Keratinocyte (primary cell): ENCODE results near the gene ITGBL1. TPM values are rescaled to one million over a fixed set of nuclear protein-coding genes. Genes with fewer than 3 reads are reported as not detected.

ENCODE experiments used
- DNase-seq: peaks from one replicate; pipeline ENCODE4 v3.0.0-alpha.2; 2011; ENCODE audit warnings: low read depth, missing footprints, low spot score
- FAIRE-seq: peaks from 2 replicates; lab custom pipeline; 2011; peaks lifted over from hg19 to GRCh38; lab: Jason Lieb, UNC
- H2AFZ ChIP-seq: 2 replicates; pipeline ENCODE4 v1.6.0; 2012; ENCODE audit warnings: low read length, control low read depth, inconsistent platforms; ENCODE audit not compliant: control insufficient read depth
- H3K27ac ChIP-seq: 2 replicates; pipeline ENCODE4 v1.5.1; 2011; ENCODE audit warnings: low read length; ENCODE audit not compliant: control insufficient read depth, insufficient read depth
- H3K27me3 ChIP-seq: 3 replicates; pipeline ENCODE4 v1.6.0; 2011; ENCODE audit warnings: low read length; ENCODE audit not compliant: control insufficient read depth, insufficient read depth; ENCODE audit errors: extremely low read depth
- H3K36me3 ChIP-seq, 2 experiments: 2 replicates in 1 of 2; 3 replicates in 1 of 2; pipeline ENCODE4 v1.5.1; 2011; ENCODE audit warnings: low read length in 2 of 2, mild to moderate bottlenecking in 1 of 2; ENCODE audit not compliant: control insufficient read depth in 2 of 2, insufficient read depth in 2 of 2; ENCODE audit errors: extremely low read depth in 1 of 2
- H3K4me1 ChIP-seq: 3 replicates; pipeline ENCODE4 v1.5.1; 2011; ENCODE audit warnings: low read length; ENCODE audit not compliant: control insufficient read depth, insufficient read depth; ENCODE audit errors: extremely low read depth
- H3K4me2 ChIP-seq: 3 replicates; pipeline ENCODE4 v1.6.0; 2011; ENCODE audit warnings: low read depth, low read length; ENCODE audit not compliant: control insufficient read depth, insufficient read depth; ENCODE audit errors: extremely low read depth
- H3K4me3 ChIP-seq, 3 experiments: fragments of 200-600 bp in 1 of 3; sonication (generic) in 1 of 3; 2 replicates in 2 of 3; 3 replicates in 1 of 3; pipeline ENCODE4 v1.5.1; 2011 to 2016; ENCODE audit warnings: low read length in 3 of 3, mild to moderate bottlenecking in 3 of 3, control low read depth in 2 of 3, inconsistent platforms in 1 of 3, low read depth in 1 of 3, mixed read lengths in 1 of 3, mixed run types in 1 of 3, moderate library complexity in 1 of 3; ENCODE audit not compliant: control insufficient read depth in 2 of 3, insufficient read depth in 2 of 3; ENCODE audit errors: extremely low read depth in 1 of 3
- H3K79me2 ChIP-seq: 2 replicates; pipeline ENCODE4 v1.6.0; 2012; ENCODE audit warnings: low read length; ENCODE audit not compliant: control insufficient read depth, insufficient read depth
- H3K9ac ChIP-seq: 3 replicates; pipeline ENCODE4 v1.6.0; 2011; ENCODE audit warnings: low read length; ENCODE audit not compliant: control insufficient read depth, insufficient read depth; ENCODE audit errors: extremely low read depth
- H3K9me1 ChIP-seq: 3 replicates; pipeline ENCODE4 v1.6.0; 2011; ENCODE audit warnings: low read length; ENCODE audit not compliant: control insufficient read depth, insufficient read depth; ENCODE audit errors: extremely low read depth
- H3K9me3 ChIP-seq: 2 replicates; pipeline ENCODE4 v1.5.1; 2012; ENCODE audit warnings: low read depth, low read length; ENCODE audit not compliant: control insufficient read depth
- H4K20me1 ChIP-seq: 3 replicates; pipeline ENCODE4 v1.6.0; 2011; ENCODE audit warnings: low read length; ENCODE audit not compliant: control insufficient read depth, insufficient read depth; ENCODE audit errors: extremely low read depth
- CTCF ChIP-seq, 3 experiments: IDR thresholded peaks in 1 of 3; conservative IDR thresholded peaks in 1 of 3; optimal IDR thresholded peaks in 1 of 3; 2 replicates in 2 of 3; 3 replicates in 1 of 3; pipeline versions ENCODE3 to v1.5.1; 2011; ENCODE audit warnings: low read length in 3 of 3, mild to moderate bottlenecking in 3 of 3, moderate library complexity in 2 of 3, control low read depth in 1 of 3, inconsistent platforms in 1 of 3; ENCODE audit not compliant: insufficient read depth in 2 of 3; ENCODE audit errors: extremely low read depth in 1 of 3
- EZH2 ChIP-seq: IDR thresholded peaks from one replicate; pipeline ENCODE4 v1.6.1; 2012; ENCODE audit warnings: inconsistent platforms, mild to moderate bottlenecking, low read length, moderate library complexity
- dilution Hi-C: fragments of 300-500 bp; cut with MboI; formaldehyde crosslinking; loops from one replicate; pipeline ENCODE4 v1.7.0; 2020; ENCODE audit warnings: low sequenced_read_pairs; ENCODE audit not compliant: extremely low pct_ligation_motif_present
- polyA plus RNA-seq, 5 experiments: library from polyadenylated mRNA; depleted of rRNA in 3 of 5; stranded (reverse) in 3 of 5; stranded (forward) in 1 of 5; unstranded in 1 of 5; fragments of >200 nt; gene quantifications; 1 replicate in 1 of 5; 2 replicates in 3 of 5; 3 replicates in 1 of 5; pipeline versions ENCODE4 v1.2.1 to v1.2.3, GENCODE V29; 2011 to 2012; ENCODE audit warnings: missing spikeins in 2 of 5, low read depth in 1 of 5, low replicate concordance in 1 of 5

Gene ITGBL1
- polyA plus RNA-seq, 1 donor (not counting 4 experiments of a cell fraction or from before 2014, with no cell fraction given) = 2.1 TPM

- Histone ChIP-seq H3K27me3 (no peaks in the 10 kb centered on the region), H3K9me1 (no peaks in the 10 kb centered on the region), H3K79me2 (no peaks in the 10 kb centered on the region), H3K27ac (peak overlapping the region; percentile 18), H3K36me3 (no peaks in the 10 kb centered on the region), H4K20me1 (no peaks in the 10 kb centered on the region), H3K9me3 (no peaks in the 10 kb centered on the region), H2AFZ (no peak overlapping the region), H3K4me2 (peak overlapping the region; percentile 29), H3K4me3 (no peak overlapping the region), H3K4me1 (peaks cover 11% of the 10 kb centered on the region), H3K9ac (no peak overlapping the region)
- no peak for TF ChIP-seq EZH2
- TF ChIP-seq CTCF (optimal IDR thresholded peaks at IDR 0.05 in 1 of 3, IDR thresholded peaks at IDR 0.05 in 1 of 3, conservative IDR thresholded peaks at IDR 0.05 in 1 of 3; ENCODE audit: extremely low read depth in 1 of 3, insufficient read depth in 2 of 3, low read length in 3 of 3) = no peak
- FAIRE-seq (peak; percentile 5), DNase-seq (no peak)
- dilution Hi-C loops = no loop called here
These were observed 37.3 kb downstream of the ITGBL1 start for GRCh38 chr13:101489643-101490405.

GRCh38 chr13:101490406-101491015, 38.0 kb downstream of the ITGBL1 start:
- no peak overlapping the region for H3K4me2 ChIP-seq
- no peak overlapping the region for H3K4me3 ChIP-seq
- dilution Hi-C loops = no loop called here

More at GRCh38 chr13:101490406-101491015, 38.0 kb downstream of the ITGBL1 start:
- Histone ChIP-seq H3K79me2 (no peaks in the 10 kb centered on the region), H4K20me1 (no peaks in the 10 kb centered on the region), H3K4me1 (peaks cover 11% of the 10 kb centered on the region), H2AFZ (no peak overlapping the region), H3K9me3 (no peaks in the 10 kb centered on the region), H3K36me3 (no peaks in the 10 kb centered on the region), H3K27ac (no peak overlapping the region), H3K9me1 (no peaks in the 10 kb centered on the region), H3K27me3 (no peaks in the 10 kb centered on the region), H3K9ac (no peak overlapping the region)
- TF ChIP-seq EZH2 (no peak), CTCF (optimal IDR thresholded peaks at IDR 0.05 in 1 of 3, IDR thresholded peaks at IDR 0.05 in 1 of 3, conservative IDR thresholded peaks at IDR 0.05 in 1 of 3; ENCODE audit: extremely low read depth in 1 of 3, insufficient read depth in 2 of 3, low read length in 3 of 3) (no peak)
- DNase-seq = no peak
- FAIRE-seq = peak; percentile 26
